H9 (cell line): Measurements from ENCODE around the gene SEMA6A. TPM values are rescaled to one million over a fixed set of nuclear protein-coding genes. Genes with fewer than 3 reads are reported as not detected.

Experiments
- DNase-seq: peaks from one replicate; pipeline ENCODE4 v3.0.0-alpha.2; 2017
- H2AFZ ChIP-seq: one replicate; pipeline ENCODE4 v1.6.1; 2013; ENCODE audit warnings: mild to moderate bottlenecking, low read length, control low read depth, moderate library complexity
- H2AK5ac ChIP-seq: 2 replicates; pipeline ENCODE4 v1.6.1; 2013; ENCODE audit warnings: low read length, control low read depth, mixed read lengths; ENCODE audit not compliant: insufficient read length
- H2BK120ac ChIP-seq: one replicate; pipeline ENCODE4 v1.6.1; 2013; ENCODE audit warnings: low read depth, mild to moderate bottlenecking, low read length, control low read depth, inconsistent platforms; ENCODE audit not compliant: poor library complexity, severe bottlenecking
- H2BK12ac ChIP-seq: 2 replicates; pipeline ENCODE4 v1.6.1; 2013; ENCODE audit warnings: low read length, control low read depth, mixed read lengths, low read depth; ENCODE audit not compliant: insufficient read length
- H2BK15ac ChIP-seq: 2 replicates; pipeline ENCODE4 v1.6.1; 2013; ENCODE audit warnings: low read depth, low read length, control low read depth
- H2BK20ac ChIP-seq: one replicate; pipeline ENCODE4 v1.6.1; 2013; ENCODE audit warnings: low read depth, mild to moderate bottlenecking, low read length, control low read depth, inconsistent platforms; ENCODE audit not compliant: poor library complexity, severe bottlenecking
- H2BK5ac ChIP-seq: 2 replicates; pipeline ENCODE4 v1.6.1; 2013; ENCODE audit warnings: low read length, control low read depth, mixed read lengths; ENCODE audit not compliant: insufficient read length
- H3K14ac ChIP-seq: 2 replicates; pipeline ENCODE4 v1.6.1; 2013; ENCODE audit warnings: low read length, control low read depth; ENCODE audit not compliant: insufficient read depth
- H3K18ac ChIP-seq: 2 replicates; pipeline ENCODE4 v1.6.1; 2013; ENCODE audit warnings: low read depth, mild to moderate bottlenecking, mixed read lengths, low read length, control low read depth; ENCODE audit not compliant: insufficient read length
- H3K23ac ChIP-seq: 2 replicates; pipeline ENCODE4 v1.6.1; 2013; ENCODE audit warnings: low read length, control low read depth, mixed read lengths, low read depth; ENCODE audit not compliant: insufficient read length
- H3K23me2 ChIP-seq: 2 replicates; pipeline ENCODE4 v1.6.1; 2013; ENCODE audit warnings: low read depth, mild to moderate bottlenecking, mixed read lengths, low read length, control low read depth; ENCODE audit not compliant: insufficient read length, poor library complexity, severe bottlenecking
- H3K27ac ChIP-seq: 2 replicates; pipeline ENCODE4 v1.5.1; 2013; ENCODE audit warnings: low read length, control low read depth, mixed read lengths, low read depth; ENCODE audit not compliant: insufficient read length
- H3K27me3 ChIP-seq: 2 replicates; pipeline ENCODE4 v1.6.1; 2013; ENCODE audit warnings: low read length, control low read depth, inconsistent platforms; ENCODE audit not compliant: insufficient read depth
- H3K4ac ChIP-seq: 2 replicates; pipeline ENCODE4 v1.6.1; 2013; ENCODE audit warnings: low read depth, mild to moderate bottlenecking, control low read depth, inconsistent platforms, low read length, moderate library complexity
- H3K4me1 ChIP-seq: 2 replicates; pipeline ENCODE4 v1.6.1; 2013; ENCODE audit warnings: low read length, control low read depth, inconsistent platforms; ENCODE audit not compliant: insufficient read depth
- H3K4me2 ChIP-seq: 2 replicates; pipeline ENCODE4 v1.6.1; 2013; ENCODE audit warnings: low read length, control low read depth, mixed read lengths; ENCODE audit not compliant: insufficient read length, insufficient read depth
- H3K56ac ChIP-seq: 2 replicates; pipeline ENCODE4 v1.6.1; 2013; ENCODE audit warnings: low read depth, mild to moderate bottlenecking, mixed read lengths, low read length, control low read depth; ENCODE audit not compliant: insufficient read length
- H3K79me1 ChIP-seq: 2 replicates; pipeline ENCODE4 v1.6.1; 2013; ENCODE audit warnings: low read depth, mild to moderate bottlenecking, moderate library complexity, low read length, control low read depth, inconsistent platforms; ENCODE audit not compliant: insufficient read depth, poor library complexity, severe bottlenecking
- H3K79me2 ChIP-seq: 2 replicates; pipeline ENCODE4 v1.6.1; 2013; ENCODE audit warnings: low read length, control low read depth, inconsistent platforms; ENCODE audit not compliant: insufficient read depth
- H3K9ac ChIP-seq: 2 replicates; pipeline ENCODE4 v1.6.1; 2013; ENCODE audit warnings: low read length, control low read depth, mixed read lengths; ENCODE audit not compliant: insufficient read length; ENCODE audit errors: extremely low read depth
- H3K9me3 ChIP-seq: one replicate; pipeline ENCODE4 v1.6.1; 2013; ENCODE audit warnings: low read depth, low read length, inconsistent platforms; ENCODE audit not compliant: control insufficient read depth
- H3T11ph ChIP-seq: one replicate; pipeline ENCODE4 v1.6.1; 2013; ENCODE audit warnings: mild to moderate bottlenecking, low read length, control low read depth, inconsistent platforms
- H4K20me1 ChIP-seq: one replicate; pipeline ENCODE4 v1.6.1; 2013; ENCODE audit not compliant: control insufficient read depth, insufficient read length, insufficient read depth
- H4K5ac ChIP-seq: 2 replicates; pipeline ENCODE4 v1.6.1; 2013; ENCODE audit warnings: low read depth, mild to moderate bottlenecking, mixed read lengths, low read length, control low read depth; ENCODE audit not compliant: insufficient read length
- H4K8ac ChIP-seq: replicated peaks from 2 replicates; pipeline ENCODE4 v1.6.1; 2013; ENCODE audit warnings: low read length, control low read depth, mixed read lengths, low read depth; ENCODE audit not compliant: insufficient read length
- H4K91ac ChIP-seq: 2 replicates; pipeline ENCODE4 v1.6.1; 2013; ENCODE audit warnings: low read depth, mild to moderate bottlenecking, moderate library complexity, mixed read lengths, low read length, control low read depth; ENCODE audit not compliant: insufficient read length
- H3K27ac Mint-ChIP-seq, 3 experiments: 2 replicates in 2 of 3; 3 replicates in 1 of 3; pipeline ENCODE4 v1.8.0; 2020 to 2021; ENCODE audit warnings: mixed read lengths in 3 of 3, mild to moderate bottlenecking in 1 of 3, moderate library complexity in 1 of 3
- H3K27me3 Mint-ChIP-seq: 2 replicates; pipeline ENCODE4 v1.8.0; 2021; ENCODE audit warnings: low read depth, mild to moderate bottlenecking, moderate library complexity, mixed read lengths
- H3K36me3 Mint-ChIP-seq, 3 experiments: 2 replicates in 2 of 3; 3 replicates in 1 of 3; pipeline ENCODE4 v1.8.0; 2020 to 2021; ENCODE audit warnings: low read depth in 3 of 3, mixed read lengths in 3 of 3; ENCODE audit not compliant: insufficient read depth in 1 of 3
- H3K4me1 Mint-ChIP-seq, 2 experiments: 2 replicates each; pipeline ENCODE4 v1.8.0; 2020; ENCODE audit warnings: mixed read lengths in 2 of 2
- H3K4me3 Mint-ChIP-seq, 2 experiments: 2 replicates in 1 of 2; 3 replicates in 1 of 2; pipeline ENCODE4 v1.8.0; 2020 to 2021; ENCODE audit warnings: mild to moderate bottlenecking in 2 of 2, mixed read lengths in 2 of 2, moderate library complexity in 1 of 2
- H3K9me3 Mint-ChIP-seq, 2 experiments: 2 replicates in 1 of 2; 3 replicates in 1 of 2; pipeline ENCODE4 v1.8.0; 2020; ENCODE audit warnings: mild to moderate bottlenecking in 2 of 2, mixed read lengths in 2 of 2, moderate library complexity in 1 of 2
- WGBS: extraction: QIAGEN DNeasy Blood & Tissue Kit; methylation state at CpG from one replicate; pipeline ENCODE4 v1.1.7; 2013; ENCODE audit warnings: missing lambda C conversion rate, low lambda C conversion rate, mixed read lengths; ENCODE audit not compliant: insufficient read length; ENCODE audit errors: extremely low coverage; 5-methylcytosine and 5-hydroxymethylcytosine counted together
- total RNA-seq: library from RNA; stranded (reverse); gene quantifications from 2 replicates; pipeline ENCODE4 v1.2.1, GENCODE V29; 2021
- TF ChIP-seq, protein P1 (sequence below): fragments of 200-600 bp; sonication (generic); conservative IDR thresholded peaks from 3 replicates; pipeline ENCODE4 v1.8.0; 2021; ENCODE audit warnings: antibody characterized with exemption, mild to moderate bottlenecking

Gene SEMA6A
- total RNA-seq, 1 experiment from 2014 or later = 354 TPM

DNA sequence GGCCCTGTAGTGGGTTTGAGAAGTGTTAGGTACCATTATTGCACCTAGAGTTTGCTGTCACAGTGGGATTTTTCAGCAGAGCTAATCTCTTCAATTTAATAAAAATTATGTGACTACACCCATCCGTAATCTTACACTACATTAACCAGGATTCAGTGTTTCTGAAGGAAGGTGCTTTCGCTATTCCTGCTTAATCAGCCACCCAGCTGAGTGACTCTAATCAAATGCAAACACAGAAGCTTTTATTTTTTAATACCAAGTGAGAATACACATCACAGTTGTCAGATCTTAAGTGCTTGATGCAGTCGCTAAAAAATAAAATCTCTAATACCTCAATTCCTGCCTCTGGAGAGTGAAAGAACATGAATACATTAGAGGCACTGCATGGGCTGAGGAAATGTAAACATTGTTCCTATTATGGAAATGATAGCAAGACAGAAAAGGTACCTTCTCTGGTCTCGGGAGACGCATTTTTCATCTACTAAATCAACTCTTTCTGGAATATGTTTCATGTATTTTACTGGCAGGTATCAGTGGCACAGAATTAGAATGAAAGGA lies 125.7 kb downstream of the SEMA6A start:
- Histone ChIP-seq H3K4me1 (peaks cover 11% of the 10 kb centered on the region; the same call in 1 of the 2 replicates), H3K23me2 (no peaks in the 10 kb centered on the region), H2BK15ac (no peak overlapping the region), H3K79me1 (no peaks in the 10 kb centered on the region), H2AK5ac (no peak overlapping the region), H2BK120ac (no peak overlapping the region), H2BK12ac (no peak overlapping the region), H4K91ac (no peak overlapping the region), H4K8ac (no peak overlapping the region), H3K18ac (no peak overlapping the region), H3K56ac (no peak overlapping the region), H3K9ac (no peak overlapping the region), H2BK20ac (no peak overlapping the region), H3K4ac (no peak overlapping the region), H3K9me3 (no peaks in the 10 kb centered on the region), H4K5ac (no peak overlapping the region), H3K4me2 (no peak overlapping the region), H3K27me3 (no peaks in the 10 kb centered on the region), H4K20me1 (no peaks in the 10 kb centered on the region), H2BK5ac (no peak overlapping the region), H3K79me2 (no peaks in the 10 kb centered on the region), H3K27ac (no peak overlapping the region), H3K23ac (no peak overlapping the region), H2AFZ (no peak overlapping the region), H3K14ac (no peak overlapping the region), H3T11ph (no peak overlapping the region)
- peaks cover 56 to 77% of the 10 kb centered on the region in 2 experiments for H3K4me1 Mint-ChIP-seq
- peaks cover 32 to 78% (median 55%) of the 10 kb centered on the region in 3 experiments; a peak in 6 of 7 replicates for H3K36me3 Mint-ChIP-seq
- DNase-seq = no peak
- H3K27me3 Mint-ChIP-seq = 0 out of 2 replicates have a peak, but pooled peaks cover 1% of the 10 kb centered on the region
- H3K4me3 Mint-ChIP-seq = peak overlapping the region in 1 of 2 experiments; percentile 17; a peak in 2 of 5 replicates
- TF ChIP-seq, protein P1, sequence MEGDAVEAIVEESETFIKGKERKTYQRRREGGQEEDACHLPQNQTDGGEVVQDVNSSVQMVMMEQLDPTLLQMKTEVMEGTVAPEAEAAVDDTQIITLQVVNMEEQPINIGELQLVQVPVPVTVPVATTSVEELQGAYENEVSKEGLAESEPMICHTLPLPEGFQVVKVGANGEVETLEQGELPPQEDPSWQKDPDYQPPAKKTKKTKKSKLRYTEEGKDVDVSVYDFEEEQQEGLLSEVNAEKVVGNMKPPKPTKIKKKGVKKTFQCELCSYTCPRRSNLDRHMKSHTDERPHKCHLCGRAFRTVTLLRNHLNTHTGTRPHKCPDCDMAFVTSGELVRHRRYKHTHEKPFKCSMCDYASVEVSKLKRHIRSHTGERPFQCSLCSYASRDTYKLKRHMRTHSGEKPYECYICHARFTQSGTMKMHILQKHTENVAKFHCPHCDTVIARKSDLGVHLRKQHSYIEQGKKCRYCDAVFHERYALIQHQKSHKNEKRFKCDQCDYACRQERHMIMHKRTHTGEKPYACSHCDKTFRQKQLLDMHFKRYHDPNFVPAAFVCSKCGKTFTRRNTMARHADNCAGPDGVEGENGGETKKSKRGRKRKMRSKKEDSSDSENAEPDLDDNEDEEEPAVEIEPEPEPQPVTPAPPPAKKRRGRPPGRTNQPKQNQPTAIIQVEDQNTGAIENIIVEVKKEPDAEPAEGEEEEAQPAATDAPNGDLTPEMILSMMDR = no peak
- no peaks in the 10 kb centered on the region for H3K9me3 Mint-ChIP-seq
- WGBS = no CpG with 5 or more reads among the region's 5 CpGs
- peak overlapping the region; percentile 31 to 79 (median 44); a peak in 6 of 7 replicates for H3K27ac Mint-ChIP-seq
